GM18508 (cell line): Measurements from ENCODE around the gene OR51A2.
"Not testable (repeated sequence)": the region's sequence is repeated elsewhere in the genome, so short reads cannot be mapped to it uniquely, and the experiment has no call there.

Experiments used
- ATAC-seq: cut with Tn5 transposase; IDR thresholded peaks from one replicate; pipeline ENCODE4 v1.9.1; 2021; ENCODE audit warnings: moderate number of reproducible peaks; ENCODE audit not compliant: insufficient read depth, unreplicated experiment

OR51A2 gene

GRCh38 chr11:4955613-4956012 lies at the start of gene OR51A2:
TSS of gene OR51A2 (minus strand) at chr11:4955713. CDS start at chr11:4955713, 0 bp downstream.
- ATAC-seq = not testable (repeated sequence)

- ATAC-seq = no peak
Measured at GRCh38 chr11:5004424-5005274, 49.1 kb upstream of the OR51A2 start.

- no peak for ATAC-seq
Measured at GRCh38 chr11:4994551-4994950, 39.0 kb upstream of the OR51A2 start, which contains the start of gene OR51L1. TSS of gene OR51L1 (plus strand) at chr11:4994851. CDS start at chr11:4998983, 4,132 bp downstream.

GRCh38 chr11:4991060-4991459 lies 35.5 kb upstream of the OR51A2 start:
- ATAC-seq = no peak

GRCh38 chr11:4983841-4984240 lies 28.3 kb upstream of the OR51A2 start:
- no peak for ATAC-seq

- no peak for ATAC-seq
Measured at GRCh38 chr11:4982678-4983077, 27.2 kb upstream of the OR51A2 start.

- no peak for ATAC-seq
Measured at GRCh38 chr11:4979036-4979435, 23.5 kb upstream of the OR51A2 start.

- ATAC-seq = no peak
Measured at GRCh38 chr11:4975436-4975835, 19.9 kb upstream of the OR51A2 start.

- ATAC-seq = no peak
Measured at GRCh38 chr11:4962816-4963215, 7.3 kb upstream of the OR51A2 start.

- no peak for ATAC-seq
Measured at GRCh38 chr11:4960877-4961276, 5.4 kb upstream of the OR51A2 start.

- no peak for ATAC-seq
Measured at GRCh38 chr11:4957396-4957795, 1.9 kb upstream of the OR51A2 start.

GRCh38 chr11:4947505-4947904 lies 8.0 kb downstream of the OR51A2 start, which contains the start of gene OR51A4:
TSS of gene OR51A4 (minus strand) at chr11:4947605. CDS start at chr11:4947100, 505 bp downstream.
- no peak for ATAC-seq

- no peak for ATAC-seq
Measured at GRCh38 chr11:4936745-4937144, 18.8 kb downstream of the OR51A2 start.

- ATAC-seq = no peak
Measured at GRCh38 chr11:4932751-4933150, 22.8 kb downstream of the OR51A2 start.

GRCh38 chr11:4926608-4927007 lies 28.9 kb downstream of the OR51A2 start:
- ATAC-seq = no peak

- ATAC-seq = no peak
Measured at GRCh38 chr11:4924239-4924638, 31.3 kb downstream of the OR51A2 start, which contains the start of gene OR51G1. TSS of gene OR51G1 (minus strand) at chr11:4924339. CDS start at chr11:4924339, 0 bp downstream.

GRCh38 chr11:4922304-4922703 lies 33.2 kb downstream of the OR51A2 start:
- ATAC-seq = no peak

- ATAC-seq = no peak
Measured at GRCh38 chr11:4921796-4922195, 33.7 kb downstream of the OR51A2 start.

- ATAC-seq = no peak
Measured at GRCh38 chr11:4919250-4919649, 36.3 kb downstream of the OR51A2 start, which contains the start of gene OR51G2. TSS of gene OR51G2 (minus strand) at chr11:4919350. CDS start at chr11:4915663, 3,687 bp downstream.

- no peak for ATAC-seq
Measured at GRCh38 chr11:4916581-4916980, 38.9 kb downstream of the OR51A2 start.
